Mesodermal cell (in vitro differentiated cells): ENCODE results near the gene NUB1.

ENCODE experiments used
- H3K27ac ChIP-seq: 2 replicates; pipeline ENCODE4 v1.7.0; 2013; ENCODE audit warnings: mild to moderate bottlenecking, low read depth, low read length, moderate library complexity; ENCODE audit not compliant: severe bottlenecking
- H3K36me3 ChIP-seq: 2 replicates; pipeline ENCODE4 v1.7.1; 2013; ENCODE audit warnings: mild to moderate bottlenecking, low read length, moderate library complexity; ENCODE audit not compliant: control insufficient read depth, insufficient read depth
- H3K4me1 ChIP-seq: one replicate; pipeline ENCODE4 v1.7.1; 2013; ENCODE audit warnings: mild to moderate bottlenecking, low read length; ENCODE audit not compliant: insufficient read depth, control insufficient read depth, poor library complexity, severe bottlenecking
- H3K4me3 ChIP-seq: 2 replicates; pipeline ENCODE4 v1.7.0; 2013; ENCODE audit warnings: low read length, control low read depth, mild to moderate bottlenecking; ENCODE audit not compliant: insufficient read depth, poor library complexity, severe bottlenecking; ENCODE audit errors: extremely low read depth
- H3K9me3 ChIP-seq: 2 replicates; pipeline ENCODE4 v1.7.1; 2013; ENCODE audit warnings: mild to moderate bottlenecking, low read length, moderate library complexity; ENCODE audit not compliant: control insufficient read depth
- WGBS, 2 experiments: methylation state at CpG; one replicate each; pipeline ENCODE4 v1.1.5; 2013; ENCODE audit warnings: missing lambda C conversion rate in 2 of 2; ENCODE audit not compliant: insufficient coverage in 2 of 2; 5-methylcytosine and 5-hydroxymethylcytosine counted together

NUB1 gene

GRCh38 chr7:151391358-151391730 lies 49.7 kb downstream of the NUB1 start:
- H3K4me3 ChIP-seq: no peak overlapping the region
- 95 to 98% methylated on average over 8 of the region's 9 CpGs for WGBS, 2 experiments
- H3K27ac ChIP-seq: no peak overlapping the region
- peaks cover 8% of the 10 kb centered on the region for H3K36me3 ChIP-seq
- no peaks in the 10 kb centered on the region for H3K9me3 ChIP-seq
- peaks cover 15% of the 10 kb centered on the region for H3K4me1 ChIP-seq

- peaks cover 8% of the 10 kb centered on the region for H3K36me3 ChIP-seq
- peaks cover 15% of the 10 kb centered on the region for H3K4me1 ChIP-seq
- H3K27ac ChIP-seq: no peak overlapping the region
- 94 to 98% methylated on average over 4 to 7 of the region's 8 CpGs for WGBS, 2 experiments
- H3K4me3 ChIP-seq: no peak overlapping the region
- no peaks in the 10 kb centered on the region for H3K9me3 ChIP-seq
Measured at GRCh38 chr7:151392002-151392401, 50.4 kb downstream of the NUB1 start.

GRCh38 chr7:151392426-151392825 lies 50.8 kb downstream of the NUB1 start:
- H3K27ac ChIP-seq: no peak overlapping the region
- peaks cover 8% of the 10 kb centered on the region for H3K36me3 ChIP-seq
- WGBS, 2 experiments: 92 to 96% methylated on average over 3 to 12 of the region's 13 CpGs
- peaks cover 15% of the 10 kb centered on the region for H3K4me1 ChIP-seq
- no peaks in the 10 kb centered on the region for H3K9me3 ChIP-seq
- H3K4me3 ChIP-seq: no peak overlapping the region

- Histone ChIP-seq H3K4me1 (peaks cover 15% of the 10 kb centered on the region), H3K9me3 (no peaks in the 10 kb centered on the region), H3K27ac (no peak overlapping the region), H3K36me3 (peaks cover 13% of the 10 kb centered on the region), H3K4me3 (no peak overlapping the region)
- 88 to 95% methylated on average over 24 to 28 of the region's 31 CpGs for WGBS, 2 experiments
Measured at GRCh38 chr7:151393031-151393977, 51.7 kb downstream of the NUB1 start.

- Histone ChIP-seq H3K9me3 (no peaks in the 10 kb centered on the region), H3K36me3 (peaks cover 10% of the 10 kb centered on the region), H3K4me1 (peaks cover 17% of the 10 kb centered on the region), H3K27ac (no peak overlapping the region), H3K4me3 (no peak overlapping the region)
- 92 to 95% methylated on average over 30 to 33 of the region's 35 CpGs for WGBS, 2 experiments
Measured at GRCh38 chr7:151394076-151395035, 52.7 kb downstream of the NUB1 start.

GRCh38 chr7:151395036-151395367 lies 53.4 kb downstream of the NUB1 start:
- H3K27ac ChIP-seq: no peak overlapping the region
- 64 to 81% methylated on average over 7 to 11 of the region's 13 CpGs for WGBS, 2 experiments
- peaks cover 10% of the 10 kb centered on the region for H3K36me3 ChIP-seq
- no peak overlapping the region for H3K4me3 ChIP-seq
- peaks cover 18% of the 10 kb centered on the region for H3K4me1 ChIP-seq
- no peaks in the 10 kb centered on the region for H3K9me3 ChIP-seq

GRCh38 chr7:151396328-151396970 lies 54.8 kb downstream of the NUB1 start:
- Histone ChIP-seq H3K4me1 (peaks cover 18% of the 10 kb centered on the region), H3K4me3 (no peak overlapping the region), H3K27ac (no peak overlapping the region), H3K9me3 (no peaks in the 10 kb centered on the region), H3K36me3 (peaks cover 10% of the 10 kb centered on the region)
- WGBS, 2 experiments: 85 to 88% methylated on average over 5 to 7 of the region's 10 CpGs

- peaks cover 10% of the 10 kb centered on the region for H3K36me3 ChIP-seq
- no peaks in the 10 kb centered on the region for H3K9me3 ChIP-seq
- no peak overlapping the region for H3K4me3 ChIP-seq
- no peak overlapping the region for H3K27ac ChIP-seq
- peaks cover 18% of the 10 kb centered on the region for H3K4me1 ChIP-seq
- WGBS, 2 experiments: 89 to 92% methylated on average over 5 to 11 of the region's 13 CpGs
Measured at GRCh38 chr7:151397026-151397425, 55.4 kb downstream of the NUB1 start.

- WGBS, 2 experiments: 91 to 93% methylated on average over 18 of the region's 19 CpGs
- no peak overlapping the region for H3K4me3 ChIP-seq
- peaks cover 13% of the 10 kb centered on the region for H3K4me1 ChIP-seq
- H3K27ac ChIP-seq: no peak overlapping the region
- no peaks in the 10 kb centered on the region for H3K9me3 ChIP-seq
- peaks cover 10% of the 10 kb centered on the region for H3K36me3 ChIP-seq
Measured at GRCh38 chr7:151398446-151399304, 57.1 kb downstream of the NUB1 start.

- Histone ChIP-seq H3K9me3 (no peaks in the 10 kb centered on the region), H3K4me1 (peaks cover 12% of the 10 kb centered on the region), H3K36me3 (peaks cover 10% of the 10 kb centered on the region), H3K27ac (no peak overlapping the region), H3K4me3 (no peak overlapping the region)
- 87 to 97% methylated on average over 4 to 7 of the region's 7 CpGs for WGBS, 2 experiments
Measured at GRCh38 chr7:151399305-151399601, 57.6 kb downstream of the NUB1 start.
